H9 (cell line): ENCODE results near the gene GPRIN1. TPM values are rescaled to one million over a fixed set of nuclear protein-coding genes. Genes with fewer than 3 reads are reported as not detected.

Experiments used
- DNase-seq: peaks from one replicate; pipeline ENCODE4 v3.0.0-alpha.2; 2017
- H2AFZ ChIP-seq: one replicate; pipeline ENCODE4 v1.6.1; 2013; ENCODE audit warnings: mild to moderate bottlenecking, low read length, control low read depth, moderate library complexity
- H2AK5ac ChIP-seq: 2 replicates; pipeline ENCODE4 v1.6.1; 2013; ENCODE audit warnings: low read length, control low read depth, mixed read lengths; ENCODE audit not compliant: insufficient read length
- H2BK120ac ChIP-seq: one replicate; pipeline ENCODE4 v1.6.1; 2013; ENCODE audit warnings: low read depth, mild to moderate bottlenecking, low read length, control low read depth, inconsistent platforms; ENCODE audit not compliant: poor library complexity, severe bottlenecking
- H2BK12ac ChIP-seq: 2 replicates; pipeline ENCODE4 v1.6.1; 2013; ENCODE audit warnings: low read length, control low read depth, mixed read lengths, low read depth; ENCODE audit not compliant: insufficient read length
- H2BK15ac ChIP-seq: 2 replicates; pipeline ENCODE4 v1.6.1; 2013; ENCODE audit warnings: low read depth, low read length, control low read depth
- H2BK20ac ChIP-seq: one replicate; pipeline ENCODE4 v1.6.1; 2013; ENCODE audit warnings: low read depth, mild to moderate bottlenecking, low read length, control low read depth, inconsistent platforms; ENCODE audit not compliant: poor library complexity, severe bottlenecking
- H2BK5ac ChIP-seq: 2 replicates; pipeline ENCODE4 v1.6.1; 2013; ENCODE audit warnings: low read length, control low read depth, mixed read lengths; ENCODE audit not compliant: insufficient read length
- H3K14ac ChIP-seq: 2 replicates; pipeline ENCODE4 v1.6.1; 2013; ENCODE audit warnings: low read length, control low read depth; ENCODE audit not compliant: insufficient read depth
- H3K18ac ChIP-seq: 2 replicates; pipeline ENCODE4 v1.6.1; 2013; ENCODE audit warnings: low read depth, mild to moderate bottlenecking, mixed read lengths, low read length, control low read depth; ENCODE audit not compliant: insufficient read length
- H3K23ac ChIP-seq: 2 replicates; pipeline ENCODE4 v1.6.1; 2013; ENCODE audit warnings: low read length, control low read depth, mixed read lengths, low read depth; ENCODE audit not compliant: insufficient read length
- H3K23me2 ChIP-seq: 2 replicates; pipeline ENCODE4 v1.6.1; 2013; ENCODE audit warnings: low read depth, mild to moderate bottlenecking, mixed read lengths, low read length, control low read depth; ENCODE audit not compliant: insufficient read length, poor library complexity, severe bottlenecking
- H3K27ac ChIP-seq: 2 replicates; pipeline ENCODE4 v1.5.1; 2013; ENCODE audit warnings: low read length, control low read depth, mixed read lengths, low read depth; ENCODE audit not compliant: insufficient read length
- H3K27me3 ChIP-seq: 2 replicates; pipeline ENCODE4 v1.6.1; 2013; ENCODE audit warnings: low read length, control low read depth, inconsistent platforms; ENCODE audit not compliant: insufficient read depth
- H3K4ac ChIP-seq: 2 replicates; pipeline ENCODE4 v1.6.1; 2013; ENCODE audit warnings: low read depth, mild to moderate bottlenecking, control low read depth, inconsistent platforms, low read length, moderate library complexity
- H3K4me1 ChIP-seq: 2 replicates; pipeline ENCODE4 v1.6.1; 2013; ENCODE audit warnings: low read length, control low read depth, inconsistent platforms; ENCODE audit not compliant: insufficient read depth
- H3K4me2 ChIP-seq: 2 replicates; pipeline ENCODE4 v1.6.1; 2013; ENCODE audit warnings: low read length, control low read depth, mixed read lengths; ENCODE audit not compliant: insufficient read length, insufficient read depth
- H3K56ac ChIP-seq: 2 replicates; pipeline ENCODE4 v1.6.1; 2013; ENCODE audit warnings: low read depth, mild to moderate bottlenecking, mixed read lengths, low read length, control low read depth; ENCODE audit not compliant: insufficient read length
- H3K79me1 ChIP-seq: 2 replicates; pipeline ENCODE4 v1.6.1; 2013; ENCODE audit warnings: low read depth, mild to moderate bottlenecking, moderate library complexity, low read length, control low read depth, inconsistent platforms; ENCODE audit not compliant: insufficient read depth, poor library complexity, severe bottlenecking
- H3K79me2 ChIP-seq: 2 replicates; pipeline ENCODE4 v1.6.1; 2013; ENCODE audit warnings: low read length, control low read depth, inconsistent platforms; ENCODE audit not compliant: insufficient read depth
- H3K9ac ChIP-seq: 2 replicates; pipeline ENCODE4 v1.6.1; 2013; ENCODE audit warnings: low read length, control low read depth, mixed read lengths; ENCODE audit not compliant: insufficient read length; ENCODE audit errors: extremely low read depth
- H3K9me3 ChIP-seq: one replicate; pipeline ENCODE4 v1.6.1; 2013; ENCODE audit warnings: low read depth, low read length, inconsistent platforms; ENCODE audit not compliant: control insufficient read depth
- H3T11ph ChIP-seq: one replicate; pipeline ENCODE4 v1.6.1; 2013; ENCODE audit warnings: mild to moderate bottlenecking, low read length, control low read depth, inconsistent platforms
- H4K20me1 ChIP-seq: one replicate; pipeline ENCODE4 v1.6.1; 2013; ENCODE audit not compliant: control insufficient read depth, insufficient read length, insufficient read depth
- H4K5ac ChIP-seq: 2 replicates; pipeline ENCODE4 v1.6.1; 2013; ENCODE audit warnings: low read depth, mild to moderate bottlenecking, mixed read lengths, low read length, control low read depth; ENCODE audit not compliant: insufficient read length
- H4K8ac ChIP-seq: replicated peaks from 2 replicates; pipeline ENCODE4 v1.6.1; 2013; ENCODE audit warnings: low read length, control low read depth, mixed read lengths, low read depth; ENCODE audit not compliant: insufficient read length
- H4K91ac ChIP-seq: 2 replicates; pipeline ENCODE4 v1.6.1; 2013; ENCODE audit warnings: low read depth, mild to moderate bottlenecking, moderate library complexity, mixed read lengths, low read length, control low read depth; ENCODE audit not compliant: insufficient read length
- H3K27ac Mint-ChIP-seq, 3 experiments: 2 replicates in 2 of 3; 3 replicates in 1 of 3; pipeline ENCODE4 v1.8.0; 2020 to 2021; ENCODE audit warnings: mixed read lengths in 3 of 3, mild to moderate bottlenecking in 1 of 3, moderate library complexity in 1 of 3
- H3K27me3 Mint-ChIP-seq: 2 replicates; pipeline ENCODE4 v1.8.0; 2021; ENCODE audit warnings: low read depth, mild to moderate bottlenecking, moderate library complexity, mixed read lengths
- H3K36me3 Mint-ChIP-seq, 3 experiments: 2 replicates in 2 of 3; 3 replicates in 1 of 3; pipeline ENCODE4 v1.8.0; 2020 to 2021; ENCODE audit warnings: low read depth in 3 of 3, mixed read lengths in 3 of 3; ENCODE audit not compliant: insufficient read depth in 1 of 3
- H3K4me1 Mint-ChIP-seq, 2 experiments: 2 replicates each; pipeline ENCODE4 v1.8.0; 2020; ENCODE audit warnings: mixed read lengths in 2 of 2
- H3K4me3 Mint-ChIP-seq, 2 experiments: 2 replicates in 1 of 2; 3 replicates in 1 of 2; pipeline ENCODE4 v1.8.0; 2020 to 2021; ENCODE audit warnings: mild to moderate bottlenecking in 2 of 2, mixed read lengths in 2 of 2, moderate library complexity in 1 of 2
- H3K9me3 Mint-ChIP-seq, 2 experiments: 2 replicates in 1 of 2; 3 replicates in 1 of 2; pipeline ENCODE4 v1.8.0; 2020; ENCODE audit warnings: mild to moderate bottlenecking in 2 of 2, mixed read lengths in 2 of 2, moderate library complexity in 1 of 2
- CTCF ChIP-seq: fragments of 200-600 bp; sonication (generic); conservative IDR thresholded peaks from 3 replicates; pipeline ENCODE4 v1.8.0; 2021; ENCODE audit warnings: antibody characterized with exemption, mild to moderate bottlenecking
- WGBS: extraction: QIAGEN DNeasy Blood & Tissue Kit; methylation state at CpG from one replicate; pipeline ENCODE4 v1.1.7; 2013; ENCODE audit warnings: missing lambda C conversion rate, low lambda C conversion rate, mixed read lengths; ENCODE audit not compliant: insufficient read length; ENCODE audit errors: extremely low coverage; 5-methylcytosine and 5-hydroxymethylcytosine counted together
- total RNA-seq: library from RNA; stranded (reverse); gene quantifications from 2 replicates; pipeline ENCODE4 v1.2.1, GENCODE V29; 2021

GPRIN1 gene
- total RNA-seq, 1 experiment from 2014 or later, result 10.8 TPM

- H2AFZ ChIP-seq, result no peak overlapping the region
- H2BK20ac ChIP-seq, result no peak overlapping the region
- H3K4me2 ChIP-seq, result no peak overlapping the region
- H3K56ac ChIP-seq, result no peak overlapping the region
- H3K9me3 ChIP-seq, result no peaks in the 10 kb centered on the region
- Mint-ChIP-seq H3K27ac (no peak overlapping the region), H3K4me3 (no peak overlapping the region), H3K27me3 (peaks cover 2% of the 10 kb centered on the region; the same call in 1 of the 2 replicates), H3K4me1 (peaks cover 17 to 18% of the 10 kb centered on the region in 2 experiments), H3K36me3 (no peaks in the 10 kb centered on the region; a peak in 1 of 7 replicates), H3K9me3 (peaks cover 0 to 4% of the 10 kb centered on the region in 2 experiments; a peak in 3 of 5 replicates)
- no peak for DNase-seq
- H3K23ac ChIP-seq, result no peak overlapping the region
- no peak overlapping the region for H4K8ac ChIP-seq
- H4K20me1 ChIP-seq, result no peaks in the 10 kb centered on the region
- no peak overlapping the region for H2BK15ac ChIP-seq
- H3K27ac ChIP-seq, result no peak overlapping the region
- no peaks in the 10 kb centered on the region for H3K79me2 ChIP-seq
- no peak overlapping the region for H4K91ac ChIP-seq
- no peak overlapping the region for H3K14ac ChIP-seq
- H3K9ac ChIP-seq, result no peak overlapping the region
- no peak overlapping the region for H2BK120ac ChIP-seq
- no CpG with 5 or more reads among the region's 8 CpGs for WGBS
- H2BK12ac ChIP-seq, result no peak overlapping the region
- no peak overlapping the region for H2AK5ac ChIP-seq
- no peak overlapping the region for H3K18ac ChIP-seq
- H3K4ac ChIP-seq, result no peak overlapping the region
- no peaks in the 10 kb centered on the region for H3K23me2 ChIP-seq
- H3K27me3 ChIP-seq, result no peaks in the 10 kb centered on the region
- H3T11ph ChIP-seq, result no peak overlapping the region
- no peaks in the 10 kb centered on the region for H3K79me1 ChIP-seq
- no peak overlapping the region for H2BK5ac ChIP-seq
- H4K5ac ChIP-seq, result no peak overlapping the region
- H3K4me1 ChIP-seq, result no peaks in the 10 kb centered on the region
- TF ChIP-seq CTCF, result no peak
Observed at GRCh38 chr5:176560364-176560763, 49.6 kb downstream of the GPRIN1 start.
